Right atrium auricular region (tissue), 2 donors: ENCODE measurements around the gene MSANTD4. TPM values are rescaled to one million over a fixed set of nuclear protein-coding genes. Genes with fewer than 3 reads are reported as not detected.

Experiments
- DNase-seq: peaks from one replicate; pipeline ENCODE4 v3.0.0-alpha.2; 2019; ENCODE audit warnings: low spot score
- H3K27ac ChIP-seq, 2 donors: fragments of 200-600 bp; sonication (generic); 1 replicate in 1 of 2; 2 replicates in 1 of 2; pipeline ENCODE4 v1.5.1; 2016 to 2019
- H3K27me3 ChIP-seq, 2 donors: fragments of 200-600 bp; sonication (generic); one replicate each; pipeline versions ENCODE4 v1.5.1 to v1.6.0; 2017 to 2019
- H3K36me3 ChIP-seq: fragments of 200-600 bp; sonication (generic); one replicate; pipeline ENCODE4 v1.5.1; 2016
- H3K4me1 ChIP-seq, 2 donors: fragments of 200-600 bp; sonication (generic); one replicate each; pipeline versions ENCODE4 v1.5.1 to v1.6.0; 2017 to 2019
- H3K4me3 ChIP-seq, 2 donors: fragments of 200-600 bp; sonication (generic); 1 replicate in 1 of 2; 2 replicates in 1 of 2; pipeline ENCODE4 v1.5.1; 2017 to 2019; ENCODE audit warnings: mild to moderate bottlenecking in 1 of 2, moderate library complexity in 1 of 2
- H3K9me3 ChIP-seq, 2 donors: fragments of 200-600 bp; sonication (generic); one replicate each; pipeline ENCODE4 v1.5.1; 2019
- total RNA-seq, 2 donors: library from RNA; depleted of rRNA; stranded (reverse); fragments of >200 nt; gene quantifications; one replicate each; pipeline ENCODE4 v1.1.0, GENCODE V29; 2016
- TF ChIP-seq, protein P1 (sequence below), 2 donors: fragments of 200-600 bp; sonication (generic); IDR thresholded peaks; one replicate each; pipeline ENCODE4 v1.5.1; 2019; ENCODE audit warnings: antibody characterized with exemption in 2 of 2

Gene MSANTD4
- total RNA-seq, 2 donors from 2014 or later, result 17.8 to 21.5 TPM

GRCh38 chr11:105988197-105988596, 33.8 kb downstream of the MSANTD4 start:
- Histone ChIP-seq H3K36me3 (no peaks in the 10 kb centered on the region), H3K27ac (no peak overlapping the region), H3K4me3 (no peak overlapping the region), H3K27me3 (no peaks in the 10 kb centered on the region), H3K4me1 (no peaks in the 10 kb centered on the region), H3K9me3 (no peaks in the 10 kb centered on the region)
- TF ChIP-seq, protein P1, sequence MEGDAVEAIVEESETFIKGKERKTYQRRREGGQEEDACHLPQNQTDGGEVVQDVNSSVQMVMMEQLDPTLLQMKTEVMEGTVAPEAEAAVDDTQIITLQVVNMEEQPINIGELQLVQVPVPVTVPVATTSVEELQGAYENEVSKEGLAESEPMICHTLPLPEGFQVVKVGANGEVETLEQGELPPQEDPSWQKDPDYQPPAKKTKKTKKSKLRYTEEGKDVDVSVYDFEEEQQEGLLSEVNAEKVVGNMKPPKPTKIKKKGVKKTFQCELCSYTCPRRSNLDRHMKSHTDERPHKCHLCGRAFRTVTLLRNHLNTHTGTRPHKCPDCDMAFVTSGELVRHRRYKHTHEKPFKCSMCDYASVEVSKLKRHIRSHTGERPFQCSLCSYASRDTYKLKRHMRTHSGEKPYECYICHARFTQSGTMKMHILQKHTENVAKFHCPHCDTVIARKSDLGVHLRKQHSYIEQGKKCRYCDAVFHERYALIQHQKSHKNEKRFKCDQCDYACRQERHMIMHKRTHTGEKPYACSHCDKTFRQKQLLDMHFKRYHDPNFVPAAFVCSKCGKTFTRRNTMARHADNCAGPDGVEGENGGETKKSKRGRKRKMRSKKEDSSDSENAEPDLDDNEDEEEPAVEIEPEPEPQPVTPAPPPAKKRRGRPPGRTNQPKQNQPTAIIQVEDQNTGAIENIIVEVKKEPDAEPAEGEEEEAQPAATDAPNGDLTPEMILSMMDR (IDR thresholded peaks at IDR 0.05), result no peak
- no peak for DNase-seq

DNA sequence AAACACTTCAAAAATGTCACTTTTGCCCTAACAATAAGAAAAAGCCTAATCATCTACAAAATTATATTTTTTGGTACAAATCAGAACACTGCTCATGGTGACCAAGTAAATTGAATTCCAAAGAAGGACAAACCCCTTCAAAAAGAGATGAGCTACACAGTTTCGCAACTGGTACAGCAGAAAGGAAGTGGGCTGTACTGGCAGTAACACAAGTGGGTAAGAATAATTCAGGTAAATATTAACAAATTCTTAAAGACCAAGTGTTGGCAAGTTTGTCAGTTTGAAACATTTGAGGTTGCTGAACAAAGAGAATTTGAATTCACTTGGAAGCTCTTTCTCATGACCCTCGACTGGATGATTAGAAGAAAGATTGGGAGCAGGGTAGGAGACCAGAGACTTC, 35.5 kb downstream of the MSANTD4 start:
- DNase-seq, result no peak
- Histone ChIP-seq H3K9me3 (no peaks in the 10 kb centered on the region), H3K27ac (no peak overlapping the region), H3K4me3 (no peak overlapping the region), H3K4me1 (no peaks in the 10 kb centered on the region), H3K27me3 (no peaks in the 10 kb centered on the region), H3K36me3 (no peaks in the 10 kb centered on the region)
- TF ChIP-seq, protein P1 (IDR thresholded peaks at IDR 0.05), result no peak

- no peaks in the 10 kb centered on the region for H3K9me3 ChIP-seq
- H3K4me3 ChIP-seq, result no peak overlapping the region
- H3K36me3 ChIP-seq, result no peaks in the 10 kb centered on the region
- H3K27me3 ChIP-seq, result no peaks in the 10 kb centered on the region
- no peaks in the 10 kb centered on the region for H3K4me1 ChIP-seq
- no peak for DNase-seq
- H3K27ac ChIP-seq, result no peak overlapping the region
- TF ChIP-seq, protein P1 (IDR thresholded peaks at IDR 0.05), result no peak
These were observed 41.9 kb downstream of the MSANTD4 start for GRCh38 chr11:105979997-105980703.

- no peaks in the 10 kb centered on the region for H3K36me3 ChIP-seq
- no peak for DNase-seq
- H3K27me3 ChIP-seq, result no peaks in the 10 kb centered on the region
- H3K4me1 ChIP-seq, result no peaks in the 10 kb centered on the region
- H3K9me3 ChIP-seq, result no peaks in the 10 kb centered on the region
- TF ChIP-seq, protein P1 (IDR thresholded peaks at IDR 0.05), result no peak
- H3K27ac ChIP-seq, result no peak overlapping the region
- no peak overlapping the region for H3K4me3 ChIP-seq
These were observed 46.9 kb downstream of the MSANTD4 start for GRCh38 chr11:105975128-105975527.

DNA sequence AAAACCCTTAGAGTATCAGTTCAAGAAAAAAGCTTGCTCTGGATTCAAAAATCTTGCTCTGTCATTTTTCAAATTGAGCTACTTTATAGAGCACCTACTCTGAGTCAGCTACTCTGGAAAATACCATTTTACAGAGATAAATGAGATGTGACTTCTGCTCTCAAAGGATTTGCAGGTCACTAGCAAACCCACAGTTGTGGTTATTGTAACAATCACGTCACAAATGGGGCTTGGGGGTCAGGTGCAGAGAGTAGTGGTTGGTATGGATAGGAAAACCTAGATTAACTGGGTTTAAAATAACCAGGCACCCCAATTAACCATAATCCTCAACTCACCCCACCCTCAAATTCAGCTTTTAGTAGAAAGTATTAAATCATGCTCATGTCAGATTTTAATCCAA, 52.3 kb downstream of the MSANTD4 start:
- H3K4me1 ChIP-seq, result no peaks in the 10 kb centered on the region
- H3K4me3 ChIP-seq, result no peak overlapping the region
- TF ChIP-seq, protein P1 (IDR thresholded peaks at IDR 0.05), result no peak
- H3K36me3 ChIP-seq, result no peaks in the 10 kb centered on the region
- no peaks in the 10 kb centered on the region for H3K27me3 ChIP-seq
- no peaks in the 10 kb centered on the region for H3K9me3 ChIP-seq
- H3K27ac ChIP-seq, result no peak overlapping the region
- DNase-seq, result no peak
